Mammary epithelial cell (primary cell): ENCODE measurements around the gene JMJD7.

Source experiments
- EZH2 ChIP-seq: IDR thresholded peaks from 2 replicates; pipeline ENCODE4 v1.6.1; 2012; ENCODE audit warnings: low read length, inconsistent platforms, borderline replicate concordance
- TF ChIP-seq, protein P1 (sequence below), 2 donors: IDR thresholded peaks in 1 of 2; conservative IDR thresholded peaks in 1 of 2; 2 replicates each; pipeline ENCODE4 v1.5.1; 2011 to 2012; ENCODE audit warnings: inconsistent platforms in 2 of 2, low read length in 2 of 2, mild to moderate bottlenecking in 2 of 2, control low read depth in 1 of 2, low read depth in 1 of 2; ENCODE audit not compliant: insufficient read depth in 1 of 2; ENCODE audit errors: extremely low read depth in 1 of 2

GRCh38 chr15:41794081-41794480 is 33.8 kb upstream of the JMJD7 start:
- TF ChIP-seq, protein P1, sequence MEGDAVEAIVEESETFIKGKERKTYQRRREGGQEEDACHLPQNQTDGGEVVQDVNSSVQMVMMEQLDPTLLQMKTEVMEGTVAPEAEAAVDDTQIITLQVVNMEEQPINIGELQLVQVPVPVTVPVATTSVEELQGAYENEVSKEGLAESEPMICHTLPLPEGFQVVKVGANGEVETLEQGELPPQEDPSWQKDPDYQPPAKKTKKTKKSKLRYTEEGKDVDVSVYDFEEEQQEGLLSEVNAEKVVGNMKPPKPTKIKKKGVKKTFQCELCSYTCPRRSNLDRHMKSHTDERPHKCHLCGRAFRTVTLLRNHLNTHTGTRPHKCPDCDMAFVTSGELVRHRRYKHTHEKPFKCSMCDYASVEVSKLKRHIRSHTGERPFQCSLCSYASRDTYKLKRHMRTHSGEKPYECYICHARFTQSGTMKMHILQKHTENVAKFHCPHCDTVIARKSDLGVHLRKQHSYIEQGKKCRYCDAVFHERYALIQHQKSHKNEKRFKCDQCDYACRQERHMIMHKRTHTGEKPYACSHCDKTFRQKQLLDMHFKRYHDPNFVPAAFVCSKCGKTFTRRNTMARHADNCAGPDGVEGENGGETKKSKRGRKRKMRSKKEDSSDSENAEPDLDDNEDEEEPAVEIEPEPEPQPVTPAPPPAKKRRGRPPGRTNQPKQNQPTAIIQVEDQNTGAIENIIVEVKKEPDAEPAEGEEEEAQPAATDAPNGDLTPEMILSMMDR (conservative IDR thresholded peaks at IDR 0.05 in 1 of 2, IDR thresholded peaks at IDR 0.05 in 1 of 2; ENCODE audit: extremely low read depth in 1 of 2, insufficient read depth in 1 of 2, low read depth in 1 of 2, low read length in 2 of 2), result no peak
- TF ChIP-seq EZH2, result no peak
